ENCODE data around the gene CCNH.
A peak's percentile ranks its signal among the peaks of the same experiment; 100 is the strongest.

The CCNH gene

DNA sequence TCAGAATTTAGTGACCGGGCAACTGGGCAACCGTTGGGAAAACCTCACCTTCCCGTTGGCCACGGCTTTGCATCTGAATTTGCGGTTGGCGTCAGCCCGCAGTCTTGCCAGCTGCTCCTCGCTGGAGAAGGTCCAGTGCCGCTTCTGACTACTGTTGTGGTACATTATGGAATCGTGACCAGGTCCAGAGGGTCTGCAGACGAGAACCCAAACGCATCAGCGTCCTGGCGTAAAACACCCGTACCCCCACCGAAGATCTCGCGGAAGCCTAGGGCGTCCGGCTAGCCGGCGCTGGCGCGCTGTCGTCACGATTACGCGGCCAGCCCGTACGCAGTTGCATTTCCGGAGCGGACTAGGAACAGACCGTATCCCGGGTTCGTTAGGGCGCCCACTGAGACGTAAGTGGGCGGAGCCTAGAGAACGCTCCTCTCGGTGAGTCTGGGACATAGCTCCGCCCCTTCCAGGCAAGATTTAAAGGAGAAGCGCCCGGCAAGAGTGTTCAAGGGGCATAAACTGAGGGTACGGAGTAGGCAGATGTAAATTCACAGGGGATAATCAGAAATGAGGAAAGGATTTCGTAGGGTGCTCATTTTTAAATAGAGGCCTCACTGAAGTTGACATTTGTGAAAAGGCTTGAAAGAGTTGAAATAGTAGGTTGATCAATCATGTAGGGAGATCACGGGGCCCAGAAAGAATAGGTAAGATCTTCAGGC is at the start of gene CCNH:
CCNH (minus strand) TSS at position 301 of the 713 bp plus-strand sequence; CDS start at position 165, 136 bp downstream.
- DNase-seq: peak; percentile 98

DNA sequence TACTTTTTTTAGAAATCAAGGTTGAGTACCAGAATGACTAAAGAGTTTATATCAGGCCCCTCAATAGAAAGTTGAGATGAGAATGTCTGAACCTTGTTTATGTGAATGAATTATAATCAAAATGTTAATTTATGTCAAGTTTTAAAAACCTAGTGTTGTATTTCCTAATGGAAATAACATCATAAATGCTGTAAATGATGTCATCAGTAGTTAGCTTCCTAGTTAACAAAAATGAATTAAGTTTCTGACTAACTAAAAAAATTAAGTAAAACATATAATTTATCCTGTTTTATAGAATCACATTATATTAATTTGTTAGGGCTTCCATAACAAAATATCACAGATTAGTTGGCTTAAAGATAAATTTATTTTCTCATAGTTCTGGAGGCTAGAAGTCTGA is 45.0 kb upstream of the CCNH start:
- no peak for DNase-seq

DNA sequence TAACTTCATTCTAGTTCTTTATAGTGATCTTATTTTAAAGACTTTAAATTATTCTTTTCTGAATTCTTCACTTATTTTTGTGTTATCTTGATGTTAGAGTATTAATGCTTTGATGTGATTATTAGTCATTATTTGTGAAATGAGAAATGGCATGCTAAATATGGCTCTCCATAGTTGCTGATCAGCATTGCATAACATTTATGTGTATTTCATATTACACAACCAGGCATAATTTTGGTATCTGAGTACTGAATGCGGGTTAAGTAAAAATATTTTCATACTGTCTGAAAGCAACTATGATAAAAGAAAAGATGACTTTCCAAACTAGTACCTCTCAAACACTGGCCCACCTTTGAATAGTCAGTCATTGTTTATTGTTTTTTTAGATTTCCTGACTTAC is 41.1 kb upstream of the CCNH start:
- DNase-seq: no peak

DNA sequence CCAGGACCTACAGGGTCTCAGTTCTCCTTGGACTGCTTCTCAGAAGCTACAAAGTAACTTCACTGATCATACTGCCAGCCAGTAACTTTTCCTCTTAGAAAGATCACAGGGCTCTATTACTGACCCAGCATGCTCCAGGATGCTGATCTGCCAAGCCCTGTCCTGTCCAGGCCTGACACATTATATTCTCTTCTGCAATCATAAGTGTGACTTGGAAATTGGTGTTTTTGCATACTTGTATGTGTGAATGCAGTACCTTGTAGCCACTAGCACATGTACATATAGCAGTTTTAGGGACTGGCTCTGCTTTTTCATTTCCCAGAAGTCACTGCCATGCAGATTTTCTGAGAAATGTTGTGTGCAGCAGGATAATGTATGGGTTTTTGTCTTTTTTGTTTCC is 40.1 kb upstream of the CCNH start:
- DNase-seq: no peak

DNA sequence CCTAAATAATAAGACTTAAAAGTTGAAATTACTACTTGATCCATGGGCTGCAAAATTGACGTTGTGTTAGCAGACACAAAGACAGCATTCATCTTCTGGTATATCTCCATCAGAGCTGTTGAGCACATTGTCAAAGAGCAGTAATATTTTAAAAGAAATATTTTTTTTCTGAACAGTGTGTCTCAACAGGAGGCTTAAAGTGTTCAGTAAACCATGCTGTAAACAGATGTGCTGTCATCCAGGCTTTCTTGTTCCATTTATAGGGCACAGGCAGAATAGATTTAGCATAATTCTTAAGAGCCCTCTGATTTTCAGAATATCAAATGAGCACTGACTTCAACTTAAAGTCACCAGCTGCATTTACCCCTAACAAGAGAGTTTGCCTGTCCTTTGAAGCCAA is 29.7 kb upstream of the CCNH start:
- no peak for DNase-seq

DNA sequence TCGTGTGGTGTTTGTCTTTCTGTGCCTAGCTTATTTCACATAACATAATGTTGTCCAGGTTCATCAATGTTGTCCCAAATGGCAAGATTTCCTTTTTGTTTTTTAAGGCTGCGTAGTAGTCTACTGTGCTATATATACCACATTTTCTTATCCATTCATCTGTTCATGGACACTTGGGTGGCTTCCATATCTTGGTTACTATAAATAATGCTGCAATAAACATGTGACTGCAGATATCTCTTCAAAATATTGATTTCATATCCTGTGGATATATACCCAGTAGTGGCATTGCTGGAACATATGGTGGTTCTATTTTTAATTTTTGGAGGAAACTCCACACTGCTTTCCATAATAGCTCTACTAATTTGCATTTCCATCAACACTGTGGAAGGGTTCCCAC is 25.5 kb upstream of the CCNH start:
- DNase-seq: no peak

DNA sequence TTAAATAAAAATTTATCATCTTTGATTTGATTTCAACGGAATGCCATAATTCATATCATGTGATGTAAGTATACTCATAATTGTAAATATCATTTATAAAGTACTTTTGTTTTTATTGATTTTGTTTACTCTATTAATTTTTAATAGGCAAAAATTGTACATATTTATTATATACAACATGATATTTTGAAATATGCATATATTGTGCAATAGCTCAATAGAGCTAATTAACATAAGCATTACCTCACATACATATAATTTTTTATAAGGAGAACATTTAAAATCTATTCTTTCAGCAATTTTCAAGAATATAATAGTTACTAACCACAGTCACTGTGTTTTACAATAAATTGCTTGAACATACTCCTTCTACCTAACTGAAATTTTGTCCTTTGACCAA is 25.0 kb upstream of the CCNH start:
- DNase-seq: no peak

DNA sequence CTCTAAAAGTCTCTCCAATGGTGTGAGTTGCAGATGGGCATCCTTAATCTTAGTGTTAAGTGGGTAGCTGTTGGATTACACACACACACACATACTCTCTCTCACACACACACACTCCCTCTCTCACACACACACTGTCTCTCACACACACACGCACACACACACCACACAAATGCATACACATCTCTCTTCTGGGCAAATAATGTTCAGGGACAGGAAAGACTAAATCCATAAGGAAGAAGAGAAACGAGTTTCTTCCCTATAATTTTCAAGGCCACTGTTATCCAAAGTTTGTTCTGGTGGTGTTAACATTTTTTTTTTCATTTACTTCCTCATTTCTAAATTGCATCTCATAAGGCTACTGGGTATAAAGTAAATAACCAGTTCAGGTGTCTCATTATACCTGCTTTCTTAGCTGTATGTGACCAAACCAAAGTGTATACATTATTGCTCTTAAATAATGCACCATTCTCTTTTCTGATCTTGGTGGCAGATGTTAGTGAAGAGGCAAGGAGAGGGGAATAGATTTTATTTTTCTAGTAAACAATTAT is 22.5 kb upstream of the CCNH start:
- DNase-seq: no peak

DNA sequence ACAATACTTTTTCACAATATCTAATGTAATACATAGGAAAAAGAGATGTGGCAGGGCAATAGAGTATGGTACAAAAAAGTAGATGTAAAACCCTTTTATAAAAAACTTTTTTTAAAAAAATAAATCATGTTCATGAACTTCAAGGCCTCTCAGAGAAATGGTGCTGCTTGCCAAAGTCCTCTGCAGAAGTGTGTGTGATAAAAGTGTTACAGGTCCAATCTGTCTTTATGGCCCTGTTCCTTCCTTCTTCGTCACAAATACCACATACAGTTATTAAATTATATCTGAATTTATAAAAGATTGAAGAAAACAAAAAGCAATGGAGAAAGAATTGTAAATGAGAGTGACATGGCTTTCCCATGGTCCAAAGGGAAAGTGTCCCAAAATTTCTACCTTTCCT is 21.7 kb upstream of the CCNH start:
- no peak for DNase-seq

DNA sequence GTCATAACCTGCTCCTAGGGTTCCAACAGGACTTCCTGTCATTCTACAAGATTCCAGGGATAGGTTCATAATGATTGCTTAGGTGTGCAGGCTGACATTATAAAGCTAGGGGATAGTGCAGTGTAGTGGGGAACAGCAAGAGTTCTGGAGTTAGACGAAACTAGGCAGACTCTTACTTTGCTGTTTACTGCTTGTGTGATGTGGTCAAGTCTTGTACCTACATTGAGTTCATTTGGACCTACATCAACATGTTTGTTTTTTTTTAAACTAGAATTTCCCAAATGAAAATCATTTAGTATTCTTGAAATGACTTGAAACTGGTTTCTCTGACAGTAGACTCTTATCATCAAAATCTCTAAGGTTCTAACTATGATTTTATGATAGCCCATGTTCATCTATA is 21.2 kb upstream of the CCNH start:
- DNase-seq: no peak

DNA sequence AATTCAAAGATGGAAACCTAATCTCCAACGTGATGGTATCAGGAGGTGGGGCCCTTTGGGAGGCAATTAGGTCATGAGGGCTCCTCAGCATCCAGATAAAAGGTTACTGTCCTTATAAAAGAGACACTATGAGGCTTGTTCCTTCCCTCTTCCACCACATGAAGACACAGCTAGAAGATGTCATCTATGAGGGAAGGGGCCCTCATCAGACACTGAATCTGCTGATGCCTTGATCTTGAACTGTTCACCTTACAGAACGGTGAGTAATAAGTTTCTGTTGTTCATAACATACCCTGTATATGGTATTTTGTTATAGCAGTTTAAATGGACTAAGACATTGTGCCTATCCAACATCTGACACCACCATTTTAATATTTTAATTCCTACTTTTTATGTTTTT is 19.7 kb upstream of the CCNH start:
- DNase-seq: no peak

DNA sequence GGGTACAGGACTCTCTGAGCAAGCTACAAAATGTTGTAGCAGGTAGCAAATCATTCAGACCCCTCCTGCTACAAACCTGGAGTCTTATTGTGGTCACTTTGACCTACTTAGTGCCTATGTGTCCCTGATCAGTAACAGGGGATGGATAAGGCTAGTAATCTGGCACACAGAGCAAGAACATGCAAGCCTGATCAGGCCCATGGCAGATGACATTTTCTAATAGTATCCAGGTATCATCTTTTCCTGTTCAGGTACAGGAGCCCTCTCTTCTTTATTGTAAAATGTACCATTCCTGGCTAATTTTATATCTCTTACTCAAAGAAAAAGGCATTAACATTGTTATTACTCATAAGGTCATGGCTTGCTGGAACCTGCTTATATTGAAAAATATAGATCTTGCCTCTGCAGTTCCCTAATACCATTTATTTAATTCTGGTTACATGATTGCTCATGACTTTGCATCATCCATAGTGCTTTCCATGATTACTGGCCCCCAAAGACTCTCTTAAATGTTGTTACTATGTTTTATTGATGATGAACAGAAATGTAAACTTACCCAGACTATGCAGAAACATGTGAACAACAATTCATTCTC is 18.2 kb upstream of the CCNH start:
- no peak for DNase-seq

DNA sequence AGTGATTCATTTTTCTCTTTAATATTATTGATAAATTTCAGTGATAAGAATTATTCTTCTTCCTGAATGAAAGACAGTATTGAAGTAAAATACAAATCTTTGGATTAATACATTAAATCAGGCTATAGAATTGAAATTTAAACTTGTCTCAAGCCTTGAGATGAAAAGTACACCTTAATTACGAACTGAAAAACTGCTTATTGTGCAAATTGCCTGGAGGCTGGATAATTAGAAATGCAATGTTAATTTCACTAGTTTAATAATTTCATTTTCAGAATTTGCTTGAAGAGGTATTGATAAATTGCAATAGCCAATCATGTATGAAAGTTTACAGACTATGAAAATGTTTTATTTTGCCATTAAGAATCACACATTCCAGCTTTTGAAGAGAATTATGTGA is 11.0 kb upstream of the CCNH start:
- DNase-seq: no peak

DNA sequence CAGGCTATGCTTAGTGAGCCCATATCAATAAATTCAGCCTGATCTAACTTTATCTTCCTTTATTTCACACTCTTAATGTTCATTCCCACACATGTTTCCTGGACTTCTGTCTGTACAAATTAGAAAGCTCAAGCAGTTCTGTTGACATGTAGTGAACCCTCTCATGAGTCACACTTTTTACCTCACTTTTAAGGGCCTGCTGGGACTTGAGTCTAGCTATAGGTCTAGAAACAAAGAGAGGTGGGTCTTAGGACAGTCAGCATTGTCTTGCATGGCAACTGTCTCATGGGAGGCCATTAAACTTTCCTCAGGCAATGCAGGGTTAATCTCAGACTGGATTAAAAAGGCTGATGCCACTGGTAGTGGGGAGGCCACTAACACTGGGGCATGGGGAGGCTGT is 8.6 kb upstream of the CCNH start:
- no peak for DNase-seq

DNA sequence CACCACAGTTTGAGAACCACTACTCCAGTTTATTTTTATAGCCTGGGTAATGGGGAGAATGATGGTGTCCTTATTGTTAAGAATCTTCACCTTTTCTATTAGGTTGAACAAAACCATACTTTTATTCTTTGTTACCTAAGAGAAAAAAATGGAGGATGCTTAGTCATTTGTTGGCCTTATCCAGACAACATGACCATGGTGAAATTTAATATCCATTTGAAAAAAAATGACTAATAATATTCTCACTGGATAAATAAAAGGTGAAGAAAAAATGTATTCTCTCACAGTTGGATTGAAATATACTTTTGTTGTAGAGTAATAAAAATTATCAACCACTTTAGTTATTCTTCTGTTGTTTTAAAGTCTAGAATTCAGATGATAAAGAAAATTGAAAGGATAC is 5.8 kb upstream of the CCNH start:
- DNase-seq: no peak

DNA sequence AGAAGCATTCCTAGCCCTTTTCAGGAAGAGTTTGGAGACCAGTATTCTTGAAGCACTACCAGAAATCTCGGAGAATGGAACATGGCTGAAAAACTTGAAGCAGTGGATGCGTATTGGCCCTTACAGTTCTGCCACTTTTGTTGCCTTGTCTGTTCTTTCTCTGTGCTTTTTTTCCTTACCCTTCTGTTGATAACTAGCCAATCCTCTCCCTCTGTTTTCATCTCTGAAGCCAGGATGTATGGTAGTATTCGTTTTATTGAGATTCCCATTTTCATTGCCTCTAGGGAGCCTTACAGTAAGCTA is 564 bp upstream of the CCNH start:
- no peak for DNase-seq

DNA sequence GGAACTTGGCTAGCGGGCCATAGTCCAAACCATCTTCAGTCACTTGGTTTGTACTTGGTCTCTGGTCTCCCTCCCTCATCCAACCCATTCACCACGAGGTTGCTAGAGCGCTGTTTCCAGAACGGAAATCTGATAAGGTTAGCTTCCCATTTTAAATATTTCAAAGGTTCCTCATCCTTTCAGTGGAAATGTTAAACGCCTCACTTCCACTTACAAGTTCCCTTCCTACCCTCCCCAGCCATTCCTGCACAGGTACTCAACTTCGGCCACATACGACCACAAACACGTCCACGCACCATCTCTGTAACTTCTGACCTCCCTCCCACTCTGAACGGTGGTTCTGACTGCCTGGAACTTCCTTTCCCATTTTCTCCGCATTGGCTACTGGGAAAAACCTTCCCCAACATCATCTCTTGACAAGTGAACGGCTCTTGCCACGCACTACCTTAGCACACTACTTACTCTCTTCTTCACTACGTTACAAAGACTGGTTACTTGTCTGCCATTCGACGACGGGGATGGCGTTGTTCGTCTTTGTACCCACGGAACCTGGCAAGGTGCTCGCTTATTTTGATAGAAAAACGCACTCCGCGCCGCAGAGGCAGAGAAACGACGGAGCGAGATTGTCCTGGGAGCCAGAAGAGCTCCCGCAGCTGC is 629 bp downstream of the CCNH start:
- DNase-seq: peak; percentile 41 to 59

DNA sequence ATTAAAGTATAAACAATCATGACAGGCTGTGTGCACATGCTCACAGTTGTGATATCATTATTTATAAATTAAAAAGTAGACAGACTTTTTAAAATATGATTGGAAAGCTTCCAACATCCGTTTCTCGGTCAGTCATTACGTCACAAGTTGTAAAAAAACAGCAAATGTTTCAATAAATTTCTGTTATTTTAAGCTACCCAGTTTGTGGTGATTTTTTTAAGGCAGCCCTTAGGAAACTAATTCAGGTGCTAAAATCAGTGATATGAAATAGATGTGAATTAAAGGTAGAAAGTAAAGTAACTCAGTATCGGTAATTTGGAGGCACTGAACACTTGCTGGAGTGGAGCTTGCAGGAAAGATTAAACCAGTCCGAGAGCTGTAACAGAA is 1.2 kb downstream of the CCNH start:
- DNase-seq: peak in 1 of 2 donors; percentile 70

DNA sequence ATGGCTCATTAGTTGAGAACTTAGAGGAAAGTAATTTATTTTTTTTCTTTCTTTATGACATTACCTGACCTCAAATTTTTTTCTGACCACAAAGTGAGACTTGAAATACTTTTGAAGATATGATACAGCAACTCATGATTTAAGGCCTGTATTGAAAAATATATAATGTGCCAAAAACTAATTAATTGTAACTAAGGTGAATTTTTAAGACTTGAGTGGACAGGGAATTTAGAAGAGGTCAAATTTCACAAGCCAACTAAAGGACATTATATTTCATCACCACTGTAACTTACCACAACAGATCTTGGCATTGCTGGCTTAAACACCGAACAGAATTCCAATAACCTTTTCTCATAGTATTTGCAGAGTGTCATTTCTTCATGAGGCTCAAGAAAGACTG is 1.8 kb downstream of the CCNH start:
- DNase-seq: peak in 1 of 2 donors; percentile 48

DNA sequence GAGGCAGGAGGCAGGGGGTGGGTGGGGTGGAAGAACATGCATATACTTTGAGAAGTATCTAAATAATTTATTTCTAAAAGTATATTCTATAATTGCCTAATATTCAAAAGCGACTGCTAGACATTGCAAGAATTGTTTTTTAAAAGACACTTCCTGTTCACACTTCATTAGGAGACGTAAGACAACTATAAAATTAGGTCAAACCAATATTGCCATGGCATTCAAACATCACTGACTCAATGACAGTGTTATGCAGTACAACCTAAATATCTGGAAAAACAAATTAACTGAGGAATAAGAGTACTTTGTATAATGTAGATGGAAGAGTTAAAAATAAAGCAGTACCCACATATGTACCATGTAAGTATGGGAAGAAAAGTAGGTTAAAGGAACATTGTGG is 4.5 kb downstream of the CCNH start:
- DNase-seq: peak in 1 of 2 donors; percentile 64

DNA sequence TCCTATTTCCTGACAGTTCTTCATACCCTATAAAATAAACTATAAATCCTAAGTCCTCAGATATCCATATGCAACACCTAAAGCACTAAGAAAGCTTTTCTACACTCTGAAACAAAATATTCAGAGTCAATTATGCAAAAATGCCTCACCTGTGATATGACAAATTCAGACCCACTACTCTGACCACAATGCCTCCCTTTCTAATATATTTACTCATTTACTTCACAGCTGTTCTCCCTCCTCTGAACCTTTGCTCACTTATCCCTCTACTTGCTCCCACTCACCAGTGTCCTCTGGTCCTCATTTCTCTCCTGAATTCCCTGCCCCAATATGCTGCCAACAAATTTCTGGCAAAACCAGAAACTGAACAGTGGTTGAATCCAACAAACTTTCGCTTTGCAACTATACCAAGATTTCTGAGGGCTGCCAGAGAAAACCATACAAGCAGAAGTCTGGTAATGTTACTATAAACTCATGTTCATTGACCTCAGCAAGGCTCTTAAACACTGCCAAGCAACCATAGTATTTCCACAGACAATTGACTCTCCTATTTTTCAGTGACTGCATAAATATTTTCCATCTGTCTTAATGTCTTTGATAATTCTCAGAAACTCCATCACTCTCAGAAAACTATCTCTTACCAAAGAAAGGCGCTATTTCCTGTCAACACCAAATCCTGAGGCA is 7.1 kb downstream of the CCNH start:
- DNase-seq: no peak

DNA sequence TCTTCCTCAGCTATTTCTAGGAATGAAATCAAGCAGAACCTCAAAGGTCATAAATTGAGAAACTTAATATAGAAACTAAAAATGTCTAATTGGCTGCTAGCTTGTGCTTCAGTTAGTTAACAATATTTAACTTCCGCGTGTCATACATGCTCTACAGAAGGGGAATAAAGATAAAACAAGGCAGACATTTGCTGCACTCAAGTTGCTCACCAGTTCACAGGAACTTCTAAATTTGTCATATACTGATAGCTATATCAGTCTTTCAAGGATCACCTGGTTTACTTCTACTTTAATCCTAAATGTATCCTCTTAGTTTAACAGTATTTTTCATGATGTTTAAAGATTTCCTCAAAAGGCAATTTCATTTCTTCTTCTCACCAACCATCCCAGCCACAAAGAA is 8.4 kb downstream of the CCNH start:
- DNase-seq: no peak

DNA sequence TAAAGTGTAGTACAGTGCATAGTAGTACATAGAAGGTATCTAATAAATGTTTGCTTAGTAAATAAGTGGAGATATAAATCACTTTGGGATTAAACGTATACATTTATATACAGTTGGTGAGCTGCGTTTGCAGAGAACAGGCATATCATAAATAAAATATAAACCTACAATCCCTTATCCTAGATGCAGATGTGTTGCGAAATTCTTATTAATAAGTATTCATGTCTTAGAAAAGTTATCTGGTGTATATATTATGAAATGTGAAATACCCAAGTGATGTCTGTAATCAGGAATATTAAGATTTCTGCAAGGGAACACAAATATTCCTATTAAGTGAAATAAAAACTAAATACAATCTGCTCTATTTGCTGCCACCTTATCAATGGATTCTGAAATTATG is 8.8 kb downstream of the CCNH start:
- no peak for DNase-seq

DNA sequence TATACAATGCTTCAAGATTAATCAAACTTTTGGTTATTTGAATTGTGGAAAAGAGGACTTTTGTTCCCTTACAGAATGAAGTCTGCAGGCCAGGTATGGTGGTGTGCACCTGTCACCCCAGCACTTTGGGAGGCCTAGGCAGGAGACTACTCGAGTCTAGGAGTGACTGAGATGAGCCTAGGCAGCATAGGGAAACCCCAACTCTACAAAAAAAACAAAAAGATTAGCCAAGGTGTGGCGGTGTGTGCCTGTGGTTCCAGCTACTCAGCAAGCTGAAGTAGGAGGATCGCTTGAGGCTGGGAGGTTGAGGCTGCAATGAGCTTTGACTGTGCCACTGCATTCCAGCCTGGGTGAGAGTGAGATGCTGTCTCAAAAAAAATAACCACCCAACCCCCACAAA is 9.3 kb downstream of the CCNH start:
- no peak for DNase-seq

Data from CD4-positive, alpha-beta T cell treated with Interleukin-4 for 1 hour (primary cell).